ENCODE data around the gene KCTD8.

GRCh38 chr4:44279469-44279868 lies 169.1 kb downstream of the KCTD8 start:
- TF ChIP-seq, protein P1, sequence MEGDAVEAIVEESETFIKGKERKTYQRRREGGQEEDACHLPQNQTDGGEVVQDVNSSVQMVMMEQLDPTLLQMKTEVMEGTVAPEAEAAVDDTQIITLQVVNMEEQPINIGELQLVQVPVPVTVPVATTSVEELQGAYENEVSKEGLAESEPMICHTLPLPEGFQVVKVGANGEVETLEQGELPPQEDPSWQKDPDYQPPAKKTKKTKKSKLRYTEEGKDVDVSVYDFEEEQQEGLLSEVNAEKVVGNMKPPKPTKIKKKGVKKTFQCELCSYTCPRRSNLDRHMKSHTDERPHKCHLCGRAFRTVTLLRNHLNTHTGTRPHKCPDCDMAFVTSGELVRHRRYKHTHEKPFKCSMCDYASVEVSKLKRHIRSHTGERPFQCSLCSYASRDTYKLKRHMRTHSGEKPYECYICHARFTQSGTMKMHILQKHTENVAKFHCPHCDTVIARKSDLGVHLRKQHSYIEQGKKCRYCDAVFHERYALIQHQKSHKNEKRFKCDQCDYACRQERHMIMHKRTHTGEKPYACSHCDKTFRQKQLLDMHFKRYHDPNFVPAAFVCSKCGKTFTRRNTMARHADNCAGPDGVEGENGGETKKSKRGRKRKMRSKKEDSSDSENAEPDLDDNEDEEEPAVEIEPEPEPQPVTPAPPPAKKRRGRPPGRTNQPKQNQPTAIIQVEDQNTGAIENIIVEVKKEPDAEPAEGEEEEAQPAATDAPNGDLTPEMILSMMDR (IDR thresholded peaks at IDR 0.05; ENCODE audit: low read length): no peak
- no peak for TF ChIP-seq EZH2 (optimal IDR thresholded peaks at IDR 0.05; ENCODE audit: low read depth, low read length)

Data from MM.1S (cell line).